Hypothalamus (tissue), 51 donors: Measurements from ENCODE around the gene EZH1.

ENCODE experiments used
- DNase-seq, 51 donors: peaks; one replicate each; lab custom pipeline; 2025; lab: John Stamatoyannopoulos, UW

EZH1 gene

GRCh38 chr17:42685831-42686230 lies 59.0 kb downstream of the EZH1 start:
- DNase-seq, result no peak

GRCh38 chr17:42684929-42685556 lies 59.8 kb downstream of the EZH1 start:
- DNase-seq, result no peak

GRCh38 chr17:42683407-42684034 lies 61.3 kb downstream of the EZH1 start:
- DNase-seq, result peak in 29 of 51 donors; percentile 7 to 71 (median 38)

- DNase-seq, result peak in 25 of 51 donors; percentile 19 to 78 (median 48)
Measured at GRCh38 chr17:42682722-42683403, 62.0 kb downstream of the EZH1 start.

- peak in 42 of 51 donors; percentile 8 to 78 (median 50) for DNase-seq
Measured at GRCh38 chr17:42681976-42682721, 62.7 kb downstream of the EZH1 start, which contains the start of gene CNTNAP1. Gene CNTNAP1 (plus strand): TSS chr17:42682531. CDS start chr17:42682830, 299 bp downstream.

- DNase-seq, result peak in 5 of 51 donors; percentile 23 to 49 (median 25)
Measured at GRCh38 chr17:42680331-42680808, 64.5 kb downstream of the EZH1 start.

GRCh38 chr17:42679492-42680330 lies 65.1 kb downstream of the EZH1 start:
- DNase-seq, result peak in 45 of 51 donors; percentile 15 to 78 (median 58)

- peak in 11 of 51 donors; percentile 9 to 66 (median 25) for DNase-seq
Measured at GRCh38 chr17:42678951-42679491, 65.8 kb downstream of the EZH1 start.

- DNase-seq, result peak; percentile 57 to 95 (median 79)
Measured at GRCh38 chr17:42677921-42678781, 66.7 kb downstream of the EZH1 start.

- DNase-seq, result peak; percentile 93 to 100 (median 99)
Measured at GRCh38 chr17:42677012-42677857, 67.6 kb downstream of the EZH1 start.

GRCh38 chr17:42676424-42677011 lies 68.3 kb downstream of the EZH1 start, which contains the start of gene PLEKHH3:
Gene PLEKHH3 (minus strand): TSS chr17:42676994. CDS start chr17:42676563, 431 bp downstream.
- peak in 5 of 51 donors; percentile 49 to 93 (median 81) for DNase-seq

- peak in 21 of 51 donors; percentile 11 to 65 (median 33) for DNase-seq
Measured at GRCh38 chr17:42675965-42676423, 68.8 kb downstream of the EZH1 start.

- peak in 18 of 51 donors; percentile 9 to 53 (median 28) for DNase-seq
Measured at GRCh38 chr17:42675348-42675964, 69.4 kb downstream of the EZH1 start.

- no peak for DNase-seq
Measured at GRCh38 chr17:42674755-42675347, 70.0 kb downstream of the EZH1 start.

- peak in 13 of 51 donors; percentile 12 to 38 (median 22) for DNase-seq
Measured at GRCh38 chr17:42673885-42674754, 70.7 kb downstream of the EZH1 start.
